Colonic mucosa (tissue), 4 donors: ENCODE measurements around the gene COPS9. TPM values are rescaled to one million over a fixed set of nuclear protein-coding genes. Genes with fewer than 3 reads are reported as not detected.

Experiments
- DNase-seq: peaks from one replicate; pipeline ENCODE4 v3.0.0-alpha.2; 2020
- H3K27ac ChIP-seq: fragments of 200-600 bp; one replicate; pipeline ENCODE4 v1.8.0; 2021
- H3K27me3 ChIP-seq: fragments of 200-600 bp; one replicate; pipeline ENCODE4 v1.8.0; 2021
- H3K36me3 ChIP-seq: fragments of 200-600 bp; one replicate; pipeline ENCODE4 v1.8.0; 2021
- H3K4me1 ChIP-seq: fragments of 200-600 bp; one replicate; pipeline ENCODE4 v1.8.0; 2021; ENCODE audit warnings: mild to moderate bottlenecking
- H3K4me3 ChIP-seq: fragments of 200-600 bp; one replicate; pipeline ENCODE4 v1.8.0; 2021
- H3K9ac ChIP-seq, 2 donors: one replicate each; pipeline ENCODE4 v1.7.0; 2013; ENCODE audit warnings: control low read depth in 2 of 2, low read depth in 2 of 2, low read length in 2 of 2
- H3K9me3 ChIP-seq: fragments of 200-600 bp; one replicate; pipeline ENCODE4 v1.8.0; 2021
- CTCF ChIP-seq: fragments of 200-600 bp; IDR thresholded peaks from one replicate; pipeline ENCODE4 v1.8.0; 2022; ENCODE audit warnings: antibody characterized with exemption, mild to moderate bottlenecking
- intact Hi-C: fragments of 100-400 bp; cut with DNase I; formaldehyde crosslinking; loops from one replicate; pipeline ENCODE4 v1.14.1; 2022
- total RNA-seq, 2 donors: library from RNA; stranded (reverse); fragmentation: NEBNext Ultra II Directional in 1 of 2; extraction: Animal tissue kit (Norgen Biotek cat#: 25700) in 1 of 2; gene quantifications; one replicate each; pipeline ENCODE4 v1.2.1, GENCODE V29; 2021
- donor health status: healthy.
- donor health status: DM: no; HTN: no; CAD: no.
- donor health status: DM: no; HTN: no; CAD: no.

Gene COPS9
- total RNA-seq, 2 donors from 2014 or later = 119 to 169 TPM

- intact Hi-C loops = no loop called here
- TF ChIP-seq CTCF = no peak
- Histone ChIP-seq H3K9ac (no peak overlapping the region), H3K4me3 (no peak overlapping the region), H3K4me1 (no peaks in the 10 kb centered on the region), H3K9me3 (no peaks in the 10 kb centered on the region), H3K27me3 (no peaks in the 10 kb centered on the region), H3K27ac (no peak overlapping the region), H3K36me3 (no peaks in the 10 kb centered on the region)
- no peak for DNase-seq
These were observed 20.5 kb upstream of the COPS9 start for GRCh38 chr2:240156435-240157146.

- H3K4me3 ChIP-seq = no peak overlapping the region
- intact Hi-C loops = no loop called here
These were observed 19.8 kb upstream of the COPS9 start for GRCh38 chr2:240155745-240156390.

GRCh38 chr2:240155048-240155744 is 19.1 kb upstream of the COPS9 start:
- intact Hi-C loops = no loop called here
- Histone ChIP-seq H3K27ac (no peak overlapping the region), H3K9me3 (no peaks in the 10 kb centered on the region), H3K4me3 (no peak overlapping the region), H3K27me3 (no peaks in the 10 kb centered on the region), H3K36me3 (no peaks in the 10 kb centered on the region), H3K9ac (no peak overlapping the region), H3K4me1 (no peaks in the 10 kb centered on the region)
- no peak for TF ChIP-seq CTCF
- no peak for DNase-seq

More at GRCh38 chr2:240155745-240156390, 19.8 kb upstream of the COPS9 start:
- no peak for TF ChIP-seq CTCF
- H3K36me3 ChIP-seq = no peaks in the 10 kb centered on the region
- no peaks in the 10 kb centered on the region for H3K9me3 ChIP-seq
- no peaks in the 10 kb centered on the region for H3K27me3 ChIP-seq
- no peak overlapping the region for H3K9ac ChIP-seq
- H3K4me1 ChIP-seq = no peaks in the 10 kb centered on the region
- DNase-seq = no peak
- no peak overlapping the region for H3K27ac ChIP-seq

- no peak for TF ChIP-seq CTCF
- DNase-seq = no peak
- Histone ChIP-seq H3K9me3 (no peaks in the 10 kb centered on the region), H3K27ac (no peak overlapping the region), H3K4me3 (no peak overlapping the region), H3K9ac (no peak overlapping the region), H3K36me3 (no peaks in the 10 kb centered on the region), H3K27me3 (no peaks in the 10 kb centered on the region), H3K4me1 (no peaks in the 10 kb centered on the region)
- intact Hi-C loops = loop anchor here (5.0 kb wide), 1 partner anchor 283 kb away; the partner anchor contains the start of gene GPC1
These were observed 18.5 kb upstream of the COPS9 start for GRCh38 chr2:240154606-240155005.

GRCh38 chr2:240153418-240153817 is 17.3 kb upstream of the COPS9 start:
- H3K4me3 ChIP-seq = no peak overlapping the region
- H3K9ac ChIP-seq = no peak overlapping the region
- no peaks in the 10 kb centered on the region for H3K9me3 ChIP-seq
- TF ChIP-seq CTCF = no peak
- intact Hi-C loops = loop anchor here (5.0 kb wide), 1 partner anchor 284 kb away; the partner anchor contains the start of gene GPC1
- no peaks in the 10 kb centered on the region for H3K27me3 ChIP-seq
- DNase-seq = no peak
- H3K27ac ChIP-seq = no peak overlapping the region
- no peaks in the 10 kb centered on the region for H3K36me3 ChIP-seq
- H3K4me1 ChIP-seq = no peaks in the 10 kb centered on the region
